SIG-M5 (cell line): ENCODE measurements around the gene AHNAK.
A peak's percentile ranks its signal among the peaks of the same experiment; 100 is the strongest.
"Not testable (repeated sequence)": the region's sequence is repeated elsewhere in the genome, so short reads cannot be mapped to it uniquely, and the experiment has no call there.

Experiments used
- DNase-seq: peaks from one replicate; lab custom pipeline; 2025; lab: John Stamatoyannopoulos, UW

Gene AHNAK

DNA sequence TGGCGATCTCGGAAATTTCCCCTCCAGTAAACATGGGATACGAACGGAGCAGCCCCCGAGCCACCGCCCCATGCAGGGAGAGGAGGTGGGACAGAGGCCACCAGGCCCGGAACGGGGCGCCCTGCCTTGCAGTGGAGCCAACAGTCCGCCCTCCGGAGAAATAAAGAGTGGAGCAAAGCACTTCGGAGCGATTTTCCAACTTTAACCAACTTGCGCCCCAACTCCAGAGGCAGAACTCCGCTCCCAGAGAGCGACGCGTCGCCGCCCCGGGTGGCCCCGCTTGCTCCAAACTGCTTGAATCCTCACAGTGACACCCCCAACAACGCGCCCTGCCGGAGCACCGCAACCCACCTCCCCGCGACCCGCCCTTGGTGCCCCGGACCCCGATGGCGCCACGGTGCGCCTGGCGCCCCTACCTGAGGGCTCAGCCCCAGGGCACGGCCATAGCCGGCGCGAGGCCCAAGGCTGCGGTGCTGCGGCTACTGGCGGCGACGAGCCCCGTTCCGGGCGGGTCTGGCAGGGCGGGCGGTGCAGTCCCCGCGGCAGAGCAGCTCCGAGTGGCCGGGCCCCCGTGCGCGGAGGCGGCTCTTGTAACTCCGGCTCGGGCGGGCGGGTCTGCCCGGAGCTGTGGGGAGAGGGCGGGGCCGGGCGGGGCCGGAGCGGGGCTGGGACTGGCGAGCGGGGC lies at the start of gene AHNAK:
AHNAK (minus strand) TSS at position 563 of the 685 bp plus-strand sequence. CDS start 10,708 bp downstream, outside the sequence.
- no peak for DNase-seq

- DNase-seq: no peak
Observed at GRCh38 chr11:62595124-62595523, 48.5 kb upstream of the AHNAK start.

- DNase-seq: peak; percentile 52
Observed at GRCh38 chr11:62593434-62594044, 46.9 kb upstream of the AHNAK start.

GRCh38 chr11:62592989-62593421 lies 46.4 kb upstream of the AHNAK start:
- no peak for DNase-seq

DNA sequence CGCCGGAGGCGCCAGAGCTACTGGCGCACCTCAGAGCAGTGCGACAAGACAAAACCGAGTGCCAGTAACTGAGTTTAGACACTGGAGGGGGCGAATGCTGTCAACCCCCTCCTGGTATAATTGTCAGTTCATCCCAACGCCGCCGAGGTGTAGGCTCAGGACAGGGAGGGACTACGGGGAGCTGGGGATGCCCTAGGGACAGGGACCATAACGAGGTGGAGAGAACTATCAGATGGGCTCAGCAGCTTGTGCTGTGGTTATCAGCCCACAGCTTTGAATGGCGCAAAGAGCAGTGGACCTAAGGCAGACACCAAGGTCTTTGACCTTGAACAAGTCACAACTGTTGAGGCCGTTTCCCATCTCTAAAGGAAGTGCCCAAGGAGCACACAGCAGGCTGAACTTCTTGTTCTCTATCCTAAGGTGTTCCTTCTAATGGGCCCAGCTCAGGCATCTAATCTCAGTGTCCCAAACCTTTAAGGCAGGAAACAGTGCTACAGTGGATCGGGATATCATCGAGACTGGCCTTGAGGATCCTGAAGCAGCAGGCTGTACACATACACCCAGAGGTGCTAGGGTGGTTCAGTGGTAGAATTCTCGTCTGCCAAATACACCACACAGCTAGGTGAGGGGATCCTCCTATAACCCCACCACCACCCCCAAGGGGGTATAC lies 45.7 kb upstream of the AHNAK start:
- no peak for DNase-seq

GRCh38 chr11:62591448-62592145 lies 45.0 kb upstream of the AHNAK start, which contains the start of gene TUT1:
TSS of gene TUT1 (minus strand) at chr11:62591523. CDS start at chr11:62591485, 38 bp downstream.
- peak; percentile 92 for DNase-seq

- DNase-seq: no peak
Observed at GRCh38 chr11:62588966-62589637, 42.5 kb upstream of the AHNAK start.

DNA sequence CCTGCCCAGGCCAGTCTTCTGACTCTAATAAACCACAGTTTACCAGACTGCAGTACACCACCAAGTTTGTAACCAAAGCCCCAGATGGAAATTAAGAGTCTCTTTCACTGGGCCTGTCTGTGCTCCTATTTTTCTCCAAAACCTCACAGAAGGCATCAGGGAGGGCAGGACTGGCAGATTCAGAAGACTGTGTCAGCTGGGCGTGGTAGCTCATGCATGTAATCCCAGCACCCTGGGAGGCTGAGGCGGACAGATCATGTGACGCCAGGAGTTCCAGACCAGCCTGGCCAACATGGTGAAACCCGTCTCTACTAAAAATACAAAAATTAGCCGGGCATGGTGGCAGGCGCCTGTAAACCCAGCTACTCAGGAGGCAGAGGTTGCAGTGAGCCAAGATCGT lies 38.8 kb upstream of the AHNAK start:
- not testable (repeated sequence) for DNase-seq

GRCh38 chr11:62581735-62582134 lies 35.1 kb upstream of the AHNAK start:
- not testable (repeated sequence) for DNase-seq

- DNase-seq: no peak
Observed at GRCh38 chr11:62580959-62581715, 34.5 kb upstream of the AHNAK start.

GRCh38 chr11:62579252-62579651 lies 32.6 kb upstream of the AHNAK start:
- DNase-seq: no peak

DNA sequence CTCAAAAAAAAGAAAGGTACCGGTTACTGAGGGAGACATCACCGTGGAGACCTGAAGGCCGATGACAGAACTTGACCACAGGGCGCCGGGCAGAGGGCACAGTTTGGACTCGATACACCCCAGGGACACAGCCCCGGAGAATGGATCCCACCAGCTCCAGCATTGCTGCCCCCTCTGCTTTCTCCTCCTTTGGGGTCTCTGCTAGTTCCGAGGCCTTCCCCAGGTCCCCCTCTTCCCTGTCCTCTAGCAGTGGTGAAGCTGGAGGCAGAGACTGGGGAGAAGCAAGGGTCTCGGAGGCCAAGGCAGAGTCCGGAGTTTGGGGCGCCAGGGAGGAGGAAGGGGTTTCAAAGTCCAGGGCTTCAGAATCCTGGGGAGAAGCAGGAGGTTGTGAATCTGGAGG lies 31.9 kb upstream of the AHNAK start:
- no peak for DNase-seq

DNA sequence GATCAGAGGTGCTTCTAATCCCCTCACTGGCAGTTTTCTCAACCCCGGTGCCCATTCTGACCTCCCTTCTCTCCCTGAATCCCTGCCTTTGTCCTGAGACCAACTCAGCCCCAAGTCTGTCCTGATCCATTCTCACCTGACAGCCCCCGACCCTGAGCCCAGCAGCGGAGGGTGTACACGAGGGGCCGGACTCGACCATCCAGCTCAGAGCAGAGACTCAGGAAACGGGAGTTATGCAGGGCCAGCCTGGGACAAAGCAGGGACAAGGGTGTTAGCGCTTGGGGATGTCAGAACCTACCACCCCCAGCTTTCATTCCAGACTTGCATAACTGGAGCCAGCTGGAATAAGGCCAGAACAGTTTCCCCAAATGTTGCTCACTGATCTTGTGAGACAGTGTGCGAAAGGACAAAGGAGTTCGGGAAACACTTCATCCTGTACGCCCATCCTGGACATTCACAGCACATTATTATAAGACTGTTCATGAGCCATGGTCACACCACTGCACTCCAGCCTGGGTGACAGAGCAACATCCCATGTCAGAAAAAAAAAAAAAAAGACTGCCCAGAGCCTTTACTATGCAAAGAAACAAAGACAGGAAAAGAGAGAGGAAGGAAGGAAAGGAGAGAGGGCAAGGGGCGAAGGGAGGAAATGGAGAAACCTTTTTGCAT lies 30.6 kb upstream of the AHNAK start:
- no peak for DNase-seq

DNA sequence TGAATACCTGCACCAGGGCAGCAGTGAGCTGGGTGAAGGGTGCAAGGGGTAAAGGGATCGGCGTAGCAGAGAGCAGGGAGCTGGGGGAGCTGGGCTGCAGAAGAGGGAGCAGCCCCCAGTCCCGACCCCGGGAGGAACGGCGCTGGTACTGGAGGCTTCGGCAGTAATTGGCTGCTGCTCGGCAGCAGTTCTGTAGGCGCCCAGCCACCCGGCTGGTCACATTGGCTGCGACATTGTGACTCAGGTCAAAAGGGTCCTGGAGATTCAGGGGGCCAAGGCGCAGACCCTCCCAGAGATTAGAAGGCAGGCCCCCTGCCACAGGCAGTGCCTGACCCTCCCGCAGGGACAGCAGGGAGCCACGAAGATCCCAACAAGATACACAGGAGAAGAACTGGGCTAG lies 29.2 kb upstream of the AHNAK start:
- DNase-seq: no peak

- no peak for DNase-seq
Observed at GRCh38 chr11:62575156-62575555, 28.6 kb upstream of the AHNAK start.

DNA sequence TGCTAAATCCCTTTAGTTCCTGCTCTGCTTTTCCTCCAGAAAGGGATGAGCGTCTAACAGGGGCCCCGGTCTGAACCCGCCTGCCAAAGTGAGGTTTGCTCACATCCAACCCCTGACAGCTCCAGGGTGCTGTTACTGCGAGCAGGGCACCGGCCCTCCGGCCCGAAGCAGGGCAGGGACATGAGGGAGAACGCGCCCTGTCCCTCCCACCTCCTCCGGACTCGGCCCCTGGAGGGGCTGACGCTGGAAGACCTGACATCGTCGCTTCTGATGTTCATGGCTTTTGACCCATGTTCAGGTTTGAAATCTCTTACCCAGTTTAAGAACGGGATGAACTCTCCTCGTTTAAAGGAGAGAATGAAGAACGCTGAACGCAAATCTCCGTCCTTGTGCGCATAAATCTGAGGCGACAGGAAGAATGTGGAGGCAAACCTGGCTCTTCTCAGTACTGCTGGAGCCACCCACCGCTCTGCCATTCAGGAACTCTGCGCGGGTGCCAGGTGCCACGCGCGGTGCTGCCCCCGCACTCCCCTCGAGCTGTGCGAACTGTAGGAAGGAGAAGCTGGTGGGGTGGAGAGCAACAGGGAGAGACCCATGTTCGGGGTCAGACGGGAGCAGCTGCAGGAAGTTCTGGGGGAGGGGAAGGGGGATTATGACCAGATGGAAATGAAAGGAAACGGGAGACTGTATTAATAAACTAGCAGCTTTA lies 27.9 kb upstream of the AHNAK start:
- DNase-seq: no peak

GRCh38 chr11:62573592-62574362 lies 27.2 kb upstream of the AHNAK start, which contains the start of gene EEF1G:
TSS of gene EEF1G (minus strand) at chr11:62573891. CDS start at chr11:62573842, 49 bp downstream.
- DNase-seq: peak; percentile 96

- no peak for DNase-seq
Observed at GRCh38 chr11:62573006-62573591, 26.5 kb upstream of the AHNAK start.

- no peak for DNase-seq
Observed at GRCh38 chr11:62572431-62572830, 25.8 kb upstream of the AHNAK start.
